Mammary epithelial cell (primary cell): Measurements from ENCODE around the gene KRT35.

Experiments
- EZH2 ChIP-seq: IDR thresholded peaks from 2 replicates; pipeline ENCODE4 v1.6.1; 2012; ENCODE audit warnings: low read length, inconsistent platforms, borderline replicate concordance
- TF ChIP-seq, protein P1 (sequence below), 2 donors: IDR thresholded peaks in 1 of 2; conservative IDR thresholded peaks in 1 of 2; 2 replicates each; pipeline ENCODE4 v1.5.1; 2011 to 2012; ENCODE audit warnings: inconsistent platforms in 2 of 2, low read length in 2 of 2, mild to moderate bottlenecking in 2 of 2, control low read depth in 1 of 2, low read depth in 1 of 2; ENCODE audit not compliant: insufficient read depth in 1 of 2; ENCODE audit errors: extremely low read depth in 1 of 2

DNA sequence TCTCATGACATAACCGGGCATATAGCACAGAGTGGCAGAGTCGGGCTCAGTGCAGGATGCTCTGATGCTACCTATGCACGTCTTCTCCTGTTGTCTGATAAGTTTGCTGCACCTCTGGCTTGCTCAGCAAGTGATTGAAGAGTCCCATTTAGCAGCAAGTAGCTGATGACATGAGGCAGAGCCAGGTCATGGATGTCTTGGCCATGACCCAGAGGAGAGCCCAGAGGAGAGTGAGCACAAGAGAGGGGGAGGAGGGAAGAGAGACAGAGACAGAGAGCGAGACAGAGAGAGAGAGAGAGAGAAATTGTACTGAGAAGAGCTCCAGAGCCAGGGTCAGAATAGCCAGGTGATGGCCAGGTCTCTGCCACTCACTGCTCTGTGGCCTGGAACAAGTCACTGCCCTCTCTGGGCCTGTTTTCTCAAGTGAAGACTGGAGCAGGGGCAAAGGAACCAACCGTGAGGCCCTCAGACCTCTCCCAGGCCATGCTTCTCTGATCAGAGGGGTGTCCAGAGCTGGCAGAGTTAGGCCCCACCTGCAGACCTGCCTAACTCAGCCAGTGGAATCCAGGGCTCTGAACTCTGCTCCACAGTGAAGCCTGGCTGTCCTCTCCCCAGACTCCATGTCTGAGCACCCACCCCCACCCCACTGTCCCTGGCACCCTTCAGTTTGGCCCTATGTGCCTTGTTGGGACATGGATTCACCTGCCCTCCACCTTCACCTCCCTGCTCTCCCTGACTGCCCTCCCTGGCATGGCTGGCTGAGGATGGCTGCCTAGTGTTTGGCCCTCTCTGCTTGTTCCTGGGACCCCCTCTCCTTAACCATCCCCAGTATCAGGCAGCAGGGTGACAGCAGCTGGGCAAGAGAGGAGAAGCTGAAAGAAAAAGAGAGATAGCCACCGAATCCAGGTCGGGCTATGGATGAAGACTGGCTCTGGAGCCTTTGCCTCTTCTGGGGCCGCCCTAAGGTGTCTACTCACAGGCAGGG, 4.3 kb upstream of the KRT35 start:
- TF ChIP-seq, protein P1, sequence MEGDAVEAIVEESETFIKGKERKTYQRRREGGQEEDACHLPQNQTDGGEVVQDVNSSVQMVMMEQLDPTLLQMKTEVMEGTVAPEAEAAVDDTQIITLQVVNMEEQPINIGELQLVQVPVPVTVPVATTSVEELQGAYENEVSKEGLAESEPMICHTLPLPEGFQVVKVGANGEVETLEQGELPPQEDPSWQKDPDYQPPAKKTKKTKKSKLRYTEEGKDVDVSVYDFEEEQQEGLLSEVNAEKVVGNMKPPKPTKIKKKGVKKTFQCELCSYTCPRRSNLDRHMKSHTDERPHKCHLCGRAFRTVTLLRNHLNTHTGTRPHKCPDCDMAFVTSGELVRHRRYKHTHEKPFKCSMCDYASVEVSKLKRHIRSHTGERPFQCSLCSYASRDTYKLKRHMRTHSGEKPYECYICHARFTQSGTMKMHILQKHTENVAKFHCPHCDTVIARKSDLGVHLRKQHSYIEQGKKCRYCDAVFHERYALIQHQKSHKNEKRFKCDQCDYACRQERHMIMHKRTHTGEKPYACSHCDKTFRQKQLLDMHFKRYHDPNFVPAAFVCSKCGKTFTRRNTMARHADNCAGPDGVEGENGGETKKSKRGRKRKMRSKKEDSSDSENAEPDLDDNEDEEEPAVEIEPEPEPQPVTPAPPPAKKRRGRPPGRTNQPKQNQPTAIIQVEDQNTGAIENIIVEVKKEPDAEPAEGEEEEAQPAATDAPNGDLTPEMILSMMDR (conservative IDR thresholded peaks at IDR 0.05 in 1 of 2, IDR thresholded peaks at IDR 0.05 in 1 of 2; ENCODE audit: extremely low read depth in 1 of 2, insufficient read depth in 1 of 2, low read depth in 1 of 2, low read length in 2 of 2) = no peak
- no peak for TF ChIP-seq EZH2
